Caki2 (cell line): ENCODE results near the gene CRELD2. TPM values are rescaled to one million over a fixed set of nuclear protein-coding genes. Genes with fewer than 3 reads are reported as not detected.

Experiments used
- DNase-seq: peaks from one replicate; pipeline ENCODE4 v3.0.0-alpha.2; 2015; ENCODE audit warnings: low read depth
- in situ Hi-C: cut with HindIII; loops from 2 replicates; pipeline ENCODE4 v1.10.0; 2016; ENCODE audit warnings: low sequenced_read_pairs, low pct_unique_long_range_greater_than_20kb, mixed read lengths
- total RNA-seq: library from RNA; depleted of rRNA; stranded (reverse); fragments of >200 nt; shearing (Covaris generic); gene quantifications from 2 replicates; pipeline ENCODE4 v1.2.3, GENCODE V29; 2014; ENCODE audit warnings: low replicate concordance; rRNA removed

Gene CRELD2
- total RNA-seq, 1 experiment from 2014 or later, result 60.4 TPM

DNA sequence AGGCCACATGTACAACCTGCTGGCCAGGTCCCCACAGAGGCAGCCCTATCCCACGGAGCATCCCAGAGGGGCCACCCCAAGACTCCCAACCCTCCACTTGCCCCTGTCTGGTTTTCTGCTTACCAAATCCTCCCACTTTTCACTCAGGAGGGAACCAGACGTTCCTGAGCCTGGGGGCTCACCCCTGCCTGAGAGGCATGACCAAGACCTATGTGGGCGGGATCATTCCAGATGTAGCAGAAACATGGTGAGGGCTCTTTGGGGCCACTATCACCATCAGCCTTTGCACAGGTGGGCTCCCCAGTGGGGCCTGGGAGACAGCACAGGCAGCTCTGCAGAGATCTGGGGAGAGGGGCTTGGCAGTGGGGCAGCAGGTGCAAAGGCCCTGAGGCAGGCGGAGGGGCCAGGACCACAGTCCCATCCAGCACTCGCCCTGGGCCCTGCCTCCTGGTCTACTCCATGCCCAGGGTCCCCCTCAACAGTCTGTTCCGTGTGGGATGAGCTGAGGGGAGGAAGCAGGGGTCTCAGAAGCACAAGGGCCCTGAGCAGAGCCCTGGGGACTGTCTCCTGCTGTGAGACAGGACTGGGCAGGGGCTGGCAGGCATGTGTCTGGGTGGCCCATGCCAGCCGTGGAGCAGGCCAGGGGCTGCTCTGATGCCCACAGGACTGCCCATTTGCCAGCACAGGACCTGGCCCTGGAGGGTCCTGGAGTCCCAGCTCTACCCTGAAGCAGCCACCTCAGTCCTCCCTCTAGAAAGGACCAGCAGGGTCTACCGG, 51.5 kb downstream of the CRELD2 start:
- DNase-seq, result no peak
- in situ Hi-C loops, result no loop called here

DNA sequence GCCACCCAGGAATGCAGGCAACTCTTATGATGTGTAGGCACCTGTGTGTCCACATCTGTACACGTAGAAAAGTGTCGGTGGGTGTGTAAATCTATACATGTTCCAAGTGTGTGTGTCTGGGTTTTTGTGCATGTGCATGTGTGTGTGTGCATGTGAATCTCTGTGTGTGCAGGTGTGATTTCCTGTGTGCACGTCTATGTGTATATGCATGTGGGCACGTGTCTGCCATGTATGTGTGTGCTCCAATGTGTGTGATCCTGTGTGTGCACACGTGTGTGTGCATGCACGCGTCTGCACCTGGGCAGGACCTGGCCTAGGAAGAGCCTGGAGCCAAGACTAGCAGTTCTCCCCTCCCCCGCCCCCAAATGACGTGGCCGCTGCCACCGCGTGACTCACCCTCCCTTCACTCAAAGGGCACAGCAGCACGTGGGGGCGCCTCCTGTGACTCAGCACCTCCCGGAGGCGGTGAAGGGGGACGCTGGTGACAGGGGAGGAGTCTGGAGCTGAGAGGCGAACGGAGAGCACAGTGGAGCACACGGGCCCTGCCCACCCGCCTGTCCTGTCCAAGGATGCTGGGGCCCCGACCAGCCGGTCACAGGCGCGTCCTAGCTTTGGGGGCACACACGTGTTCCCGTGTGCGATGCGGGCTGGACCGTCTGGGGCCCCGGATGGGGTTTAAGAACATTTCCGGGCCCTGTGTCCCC, 52.2 kb downstream of the CRELD2 start:
- DNase-seq, result peak; percentile 100
- in situ Hi-C loops, result no loop called here

DNA sequence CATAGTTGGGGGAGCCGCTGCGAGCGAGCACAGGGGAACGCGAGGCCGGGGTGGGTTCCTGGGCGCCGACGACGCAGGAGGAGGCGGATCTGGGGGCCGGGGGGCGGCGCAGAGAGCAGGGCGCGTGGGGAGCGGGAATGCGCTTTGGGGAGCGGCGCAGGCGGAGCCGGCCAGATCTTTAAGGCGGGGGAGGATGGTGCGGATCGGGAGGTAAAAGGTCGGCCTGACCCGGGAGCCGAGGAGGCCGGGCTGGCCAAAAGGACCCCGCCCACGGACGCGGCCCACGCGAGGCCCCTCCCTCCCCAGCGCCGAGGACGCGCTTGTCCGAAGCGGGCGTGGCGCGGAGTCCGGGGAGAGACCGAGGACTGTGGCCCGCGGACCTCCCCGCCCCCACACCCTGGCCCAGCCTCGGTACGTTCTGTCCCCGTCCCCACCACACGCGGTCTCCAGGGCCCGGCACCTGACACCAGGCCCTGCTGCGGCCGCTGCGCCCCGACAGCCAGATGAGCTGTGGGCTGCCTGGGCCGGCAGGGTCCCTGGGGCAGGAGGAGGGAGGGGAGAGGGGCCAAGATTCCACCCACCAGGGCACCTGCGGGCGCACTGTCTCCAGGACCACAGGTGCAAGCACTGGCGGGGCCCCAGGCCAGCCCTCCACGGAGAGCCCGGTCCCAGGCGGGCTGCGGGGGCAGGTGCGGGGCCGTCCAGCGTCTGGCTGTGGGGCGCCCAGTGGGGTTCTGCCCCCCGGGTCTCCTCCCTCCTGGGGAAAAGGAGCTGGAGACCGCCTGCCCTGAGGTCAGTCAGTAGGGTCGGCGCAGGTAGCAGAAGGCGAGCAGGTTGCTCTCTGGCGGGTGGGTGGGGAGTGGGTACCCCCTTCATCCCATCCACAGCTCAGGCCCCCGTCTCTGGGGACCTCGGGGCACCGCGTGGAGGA, 53.1 kb downstream of the CRELD2 start:
- DNase-seq, result no peak
- in situ Hi-C loops, result no loop called here

GRCh38 chr22:49972163-49973017, 54.0 kb downstream of the CRELD2 start:
- DNase-seq, result no peak
- in situ Hi-C loops, result no loop called here

GRCh38 chr22:49973018-49973961, 54.9 kb downstream of the CRELD2 start:
- DNase-seq, result no peak
- in situ Hi-C loops, result no loop called here

DNA sequence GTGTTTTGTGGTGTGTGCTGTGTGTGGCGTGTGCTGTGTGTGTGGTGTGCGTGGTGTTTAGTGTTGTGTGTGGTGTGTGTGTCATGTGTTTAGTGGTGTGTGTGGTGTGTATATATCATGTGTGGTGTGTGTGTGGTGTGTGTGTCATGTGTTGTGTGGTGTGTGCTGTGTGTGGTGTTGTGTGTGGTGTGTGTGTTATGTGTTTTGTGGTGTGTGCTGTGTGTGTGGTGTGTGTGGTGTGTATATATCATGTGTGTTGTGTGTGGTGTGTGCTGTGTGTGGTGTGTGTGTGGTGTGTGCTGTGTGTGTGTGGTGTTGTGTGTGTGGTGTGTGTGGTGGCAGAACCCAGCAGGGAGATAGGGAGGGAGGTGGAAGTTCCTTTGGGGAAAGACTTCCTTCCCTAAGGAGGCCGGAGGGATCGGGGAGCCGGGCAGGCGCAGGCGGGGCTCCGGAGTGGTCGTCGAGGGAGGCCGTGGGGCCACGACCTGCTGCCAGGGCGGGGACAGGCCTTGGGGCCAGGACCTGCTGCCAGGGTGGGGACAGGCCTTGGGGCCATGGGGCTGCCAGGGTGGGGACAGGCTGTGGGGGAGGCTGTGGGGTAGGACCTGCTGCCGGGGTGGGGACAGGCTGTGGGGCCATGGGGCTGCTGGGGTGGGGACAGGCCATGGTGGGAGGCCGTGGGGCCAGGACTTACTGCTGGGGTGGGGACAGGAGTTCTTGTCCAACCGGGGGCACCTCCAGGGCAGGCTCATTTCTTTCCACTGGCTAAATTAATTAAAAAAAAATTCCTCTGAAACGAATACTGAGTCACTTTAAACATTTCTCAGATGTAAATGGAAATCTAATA, 57.3 kb downstream of the CRELD2 start:
- DNase-seq, result no peak
- in situ Hi-C loops, result no loop called here

DNA sequence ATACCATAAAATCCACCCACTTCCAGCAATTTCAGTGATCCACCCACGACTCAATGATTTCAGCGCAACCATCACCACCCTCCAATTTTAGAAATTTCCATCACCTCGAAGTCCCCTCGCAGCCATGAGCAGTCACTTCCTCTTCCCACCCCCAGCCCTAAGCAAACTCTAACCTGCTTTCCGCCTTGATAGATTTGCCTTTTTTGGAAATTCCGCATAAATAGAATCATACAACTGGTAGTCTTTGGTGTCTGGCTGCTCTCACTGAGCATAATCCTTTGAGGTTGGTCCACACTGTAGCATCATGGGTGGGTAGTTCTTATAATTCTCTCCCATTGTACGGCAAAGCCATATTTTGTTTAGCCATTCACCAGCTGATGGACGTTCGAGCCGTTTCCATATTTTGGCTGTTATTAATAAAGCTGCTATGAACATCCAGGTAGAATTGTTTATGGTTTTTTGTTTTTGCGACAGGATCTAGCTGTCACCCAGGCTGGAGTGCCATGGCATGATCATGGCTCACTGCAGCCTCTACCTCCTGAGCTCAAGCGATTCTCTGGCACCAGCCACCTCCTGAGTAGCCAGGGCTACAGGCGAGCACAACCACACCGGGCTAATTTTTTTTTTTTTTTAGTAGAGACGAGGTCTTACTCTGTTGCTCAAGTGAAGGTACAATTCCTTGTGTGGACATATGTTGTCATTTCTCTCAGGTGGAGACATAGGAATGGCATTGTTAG, 58.2 kb downstream of the CRELD2 start:
- DNase-seq, result no peak
- in situ Hi-C loops, result no loop called here

Other genes with a start within 250 kb of the CRELD2 start
- 23.4 and 28.1 TPM in 2 replicates for gene BRD1, start 90.8 kb upstream of the CRELD2 start, total RNA-seq
- 8.8 and 13.7 TPM in 2 replicates for gene ZBED4, start 64.8 kb upstream of the CRELD2 start, total RNA-seq
- 39.1 and 45.1 TPM in 2 replicates for gene ALG12, start 196 bp upstream of the CRELD2 start, total RNA-seq
- gene PIM3, start 42.1 kb downstream of the CRELD2 start, total RNA-seq, result 138 and 142 TPM in 2 replicates
- not detected in 2 replicates for gene IL17REL, start 94.1 kb downstream of the CRELD2 start, total RNA-seq
- not detected in 2 replicates for gene TTLL8, start 139.7 kb downstream of the CRELD2 start, total RNA-seq
- not detected in 2 replicates for gene MLC1, start 166.8 kb downstream of the CRELD2 start, total RNA-seq
- not detected in 2 replicates for gene MOV10L1, start 171.4 kb downstream of the CRELD2 start, total RNA-seq